Hepatocyte (in vitro differentiated cells): ENCODE results near the gene CYTH2. TPM values are rescaled to one million over a fixed set of nuclear protein-coding genes. Genes with fewer than 3 reads are reported as not detected.

Experiments used
- DNase-seq: peaks from one replicate; pipeline ENCODE4 v3.0.0-alpha.2; 2016; ENCODE audit warnings: low spot score
- H2AFZ ChIP-seq: fragments of 200-600 bp; sonication (generic); 2 replicates; pipeline ENCODE4 v1.6.0; 2016; ENCODE audit warnings: antibody characterized with exemption, mild to moderate bottlenecking
- H3K27ac ChIP-seq: fragments of 200-600 bp; sonication (generic); 2 replicates; pipeline ENCODE4 v1.5.1; 2016; ENCODE audit warnings: mild to moderate bottlenecking
- H3K27me3 ChIP-seq: fragments of 200-600 bp; sonication (generic); 2 replicates; pipeline ENCODE4 v1.6.1; 2016
- H3K36me3 ChIP-seq: fragments of 200-600 bp; sonication (generic); replicated peaks from 2 replicates; pipeline ENCODE4 v1.5.1; 2016; ENCODE audit warnings: low read depth; ENCODE audit not compliant: insufficient read depth
- H3K4me1 ChIP-seq: fragments of 200-600 bp; sonication (generic); 2 replicates; pipeline ENCODE4 v1.5.1; 2016; ENCODE audit warnings: mild to moderate bottlenecking, moderate library complexity; ENCODE audit not compliant: insufficient read depth
- H3K4me2 ChIP-seq: fragments of 200-600 bp; sonication (generic); 2 replicates; pipeline ENCODE4 v1.6.0; 2016
- H3K4me3 ChIP-seq: fragments of 200-600 bp; sonication (generic); 2 replicates; pipeline ENCODE4 v1.5.1; 2016; ENCODE audit warnings: mild to moderate bottlenecking
- H3K79me2 ChIP-seq: fragments of 200-600 bp; sonication (generic); 2 replicates; pipeline ENCODE4 v1.6.0; 2017; ENCODE audit warnings: mild to moderate bottlenecking
- H3K9me2 ChIP-seq: fragments of 200-600 bp; sonication (generic); replicated peaks from 2 replicates; pipeline ENCODE4 v1.6.0; 2017; ENCODE audit warnings: mild to moderate bottlenecking; ENCODE audit not compliant: insufficient read depth
- H3K9me3 ChIP-seq: fragments of 200-600 bp; sonication (generic); 2 replicates; pipeline ENCODE4 v1.5.1; 2016; ENCODE audit warnings: low read depth, mild to moderate bottlenecking
- H4K20me1 ChIP-seq: fragments of 200-600 bp; sonication (generic); 2 replicates; pipeline ENCODE4 v1.6.0; 2016; ENCODE audit warnings: mild to moderate bottlenecking; ENCODE audit not compliant: insufficient read depth, poor library complexity, severe bottlenecking
- CTCF ChIP-seq: fragments of 200-600 bp; sonication (generic); IDR thresholded peaks from 2 replicates; pipeline ENCODE4 v1.5.1; 2016; ENCODE audit warnings: antibody characterized with exemption, mild to moderate bottlenecking; ENCODE audit not compliant: poor library complexity
- EZH2 ChIP-seq: fragments of 200-600 bp; sonication (generic); IDR thresholded peaks from 2 replicates; pipeline ENCODE4 v1.6.1; 2016; ENCODE audit warnings: antibody characterized with exemption, mild to moderate bottlenecking, borderline replicate concordance
- EZH2phosphoT487 ChIP-seq: fragments of 200-600 bp; sonication (generic); IDR thresholded peaks from one replicate; pipeline ENCODE4 v1.6.1; 2018; ENCODE audit warnings: antibody characterized with exemption, mild to moderate bottlenecking, low read depth, moderate library complexity; ENCODE audit not compliant: unreplicated experiment, severe bottlenecking
- WGBS: methylation state at CpG from one replicate; pipeline ENCODE4 v1.1.6; 2016; ENCODE audit warnings: low lambda C conversion rate; ENCODE audit errors: missing lambda C conversion rate; 5-methylcytosine and 5-hydroxymethylcytosine counted together
- polyA plus RNA-seq: library from polyadenylated mRNA; unstranded; fragments of >200 nt; fragmentation: Nextera tagmentation; extraction: Ambion mirVana; gene quantifications from 2 replicates; pipeline ENCODE4 v1.2.1, GENCODE V29; 2016
- total RNA-seq: library from RNA; depleted of rRNA; stranded (reverse); fragments of >200 nt; gene quantifications from 2 replicates; pipeline ENCODE4 v1.2.3, GENCODE V29; 2014

The CYTH2 gene, protein sequence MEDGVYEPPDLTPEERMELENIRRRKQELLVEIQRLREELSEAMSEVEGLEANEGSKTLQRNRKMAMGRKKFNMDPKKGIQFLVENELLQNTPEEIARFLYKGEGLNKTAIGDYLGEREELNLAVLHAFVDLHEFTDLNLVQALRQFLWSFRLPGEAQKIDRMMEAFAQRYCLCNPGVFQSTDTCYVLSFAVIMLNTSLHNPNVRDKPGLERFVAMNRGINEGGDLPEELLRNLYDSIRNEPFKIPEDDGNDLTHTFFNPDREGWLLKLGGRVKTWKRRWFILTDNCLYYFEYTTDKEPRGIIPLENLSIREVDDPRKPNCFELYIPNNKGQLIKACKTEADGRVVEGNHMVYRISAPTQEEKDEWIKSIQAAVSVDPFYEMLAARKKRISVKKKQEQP
- total RNA-seq (63.1 and 69.6 TPM in 2 replicates), polyA plus RNA-seq (80.1 and 106 TPM in 2 replicates)

GRCh38 chr19:48469289-48469881 lies at the start of gene CYTH2:
Gene CYTH2, plus strand, starts transcription at chr19:48469369. Its CDS starts 139 bp downstream, at chr19:48469508.
- no peaks in the 10 kb centered on the region for H3K36me3 ChIP-seq
- H3K27ac ChIP-seq, result peak within 1 kb of the TSS; percentile 96
- H3K9me2 ChIP-seq, result no peaks in the 10 kb centered on the region
- H2AFZ ChIP-seq, result peak within 1 kb of the TSS; percentile 12
- no peak for TF ChIP-seq EZH2phosphoT487
- no peak for TF ChIP-seq EZH2
- no peak for TF ChIP-seq CTCF
- no peaks in the 10 kb centered on the region for H3K9me3 ChIP-seq
- peak within 1 kb of the TSS; percentile 95 for H3K4me2 ChIP-seq
- WGBS, result 2% methylated on average over 41 of the region's 66 CpGs
- peaks cover 37% of the 10 kb centered on the region for H4K20me1 ChIP-seq
- no peaks in the 10 kb centered on the region for H3K27me3 ChIP-seq
- peak within 1 kb of the TSS; percentile 33 for H3K4me3 ChIP-seq
- DNase-seq, result peak; percentile 89
- H3K4me1 ChIP-seq, result peaks cover 11% of the 10 kb centered on the region
- peaks cover 24% of the 10 kb centered on the region for H3K79me2 ChIP-seq

DNA sequence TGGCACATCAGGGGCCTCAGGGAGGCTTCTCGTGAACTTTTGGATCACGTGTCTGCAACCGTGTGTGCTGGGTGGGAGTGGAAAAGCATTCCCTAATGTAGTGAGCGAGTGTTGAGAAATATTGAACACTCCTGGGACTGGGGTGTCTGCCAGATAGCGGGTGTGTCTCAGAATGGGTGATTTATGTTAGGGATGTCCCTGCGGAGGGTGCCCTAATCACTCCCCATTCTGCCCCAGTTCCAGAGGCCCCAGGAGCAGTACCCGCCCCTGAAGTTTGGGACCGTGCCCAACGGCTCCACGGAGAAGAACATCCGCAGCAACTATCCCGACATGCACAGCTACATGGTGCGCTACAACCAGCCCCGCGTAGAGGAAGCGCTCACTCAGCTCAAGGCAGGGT lies 47.6 kb upstream of the CYTH2 start:
- H3K27me3 ChIP-seq, result no peaks in the 10 kb centered on the region
- no peaks in the 10 kb centered on the region for H3K79me2 ChIP-seq
- no peaks in the 10 kb centered on the region for H3K4me1 ChIP-seq
- 93% methylated on average over 16 of the region's 16 CpGs for WGBS
- no peak overlapping the region for H3K4me3 ChIP-seq
- H3K36me3 ChIP-seq, result no peaks in the 10 kb centered on the region
- no peak overlapping the region for H3K4me2 ChIP-seq
- TF ChIP-seq EZH2 (no peak), CTCF (no peak), EZH2phosphoT487 (no peak)
- DNase-seq, result no peak
- no peak overlapping the region for H3K27ac ChIP-seq
- no peaks in the 10 kb centered on the region for H3K9me3 ChIP-seq
- no peaks in the 10 kb centered on the region for H4K20me1 ChIP-seq
- no peak overlapping the region for H2AFZ ChIP-seq
- no peaks in the 10 kb centered on the region for H3K9me2 ChIP-seq

DNA sequence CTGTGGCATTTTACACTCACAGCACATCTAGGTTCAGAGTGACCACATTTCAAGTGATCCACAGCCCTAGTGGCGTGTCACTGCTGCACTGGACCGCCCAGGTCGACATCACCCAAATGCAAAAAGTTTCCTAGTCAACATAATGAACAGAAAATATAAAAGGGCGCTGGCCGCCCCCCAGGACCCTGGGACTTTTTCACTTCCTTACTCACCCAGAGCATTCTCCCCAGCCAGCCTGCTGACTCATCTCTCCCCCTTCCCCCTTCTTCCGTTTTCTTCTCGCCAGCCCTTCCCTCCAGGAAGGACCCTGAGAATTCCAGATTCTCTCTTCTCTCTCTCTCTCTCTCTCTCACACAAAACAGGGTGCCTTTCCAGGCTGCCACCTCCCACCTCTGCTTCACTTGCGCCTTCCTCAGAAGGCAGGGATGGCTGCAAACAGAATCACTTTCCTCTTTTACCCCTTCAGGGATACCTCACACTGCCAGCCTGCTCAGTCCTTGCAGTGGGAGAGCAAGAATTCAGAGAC lies 44.4 kb upstream of the CYTH2 start:
- no peak for TF ChIP-seq EZH2
- TF ChIP-seq EZH2phosphoT487, result no peak
- no peak for TF ChIP-seq CTCF
- 48% methylated on average over 8 of the region's 8 CpGs for WGBS
- no peak for DNase-seq

More for the DNA sequence above, 44.4 kb upstream of the CYTH2 start:
- H3K79me2 ChIP-seq, result no peaks in the 10 kb centered on the region
- H3K4me3 ChIP-seq, result no peak overlapping the region
- H3K9me2 ChIP-seq, result no peaks in the 10 kb centered on the region
- H3K4me2 ChIP-seq, result peak overlapping the region; percentile 50
- no peaks in the 10 kb centered on the region for H4K20me1 ChIP-seq
- peak overlapping the region; percentile 29 for H3K27ac ChIP-seq
- H2AFZ ChIP-seq, result peak overlapping the region; percentile 2
- H3K9me3 ChIP-seq, result no peaks in the 10 kb centered on the region
- H3K36me3 ChIP-seq, result no peaks in the 10 kb centered on the region
- H3K27me3 ChIP-seq, result no peaks in the 10 kb centered on the region
- H3K4me1 ChIP-seq, result no peaks in the 10 kb centered on the region
